ENCODE data around the gene SMIM44.
"Not testable (repeated sequence)": the region's sequence is repeated elsewhere in the genome, so short reads cannot be mapped to it uniquely, and the experiment has no call there.

SMIM44 gene

DNA sequence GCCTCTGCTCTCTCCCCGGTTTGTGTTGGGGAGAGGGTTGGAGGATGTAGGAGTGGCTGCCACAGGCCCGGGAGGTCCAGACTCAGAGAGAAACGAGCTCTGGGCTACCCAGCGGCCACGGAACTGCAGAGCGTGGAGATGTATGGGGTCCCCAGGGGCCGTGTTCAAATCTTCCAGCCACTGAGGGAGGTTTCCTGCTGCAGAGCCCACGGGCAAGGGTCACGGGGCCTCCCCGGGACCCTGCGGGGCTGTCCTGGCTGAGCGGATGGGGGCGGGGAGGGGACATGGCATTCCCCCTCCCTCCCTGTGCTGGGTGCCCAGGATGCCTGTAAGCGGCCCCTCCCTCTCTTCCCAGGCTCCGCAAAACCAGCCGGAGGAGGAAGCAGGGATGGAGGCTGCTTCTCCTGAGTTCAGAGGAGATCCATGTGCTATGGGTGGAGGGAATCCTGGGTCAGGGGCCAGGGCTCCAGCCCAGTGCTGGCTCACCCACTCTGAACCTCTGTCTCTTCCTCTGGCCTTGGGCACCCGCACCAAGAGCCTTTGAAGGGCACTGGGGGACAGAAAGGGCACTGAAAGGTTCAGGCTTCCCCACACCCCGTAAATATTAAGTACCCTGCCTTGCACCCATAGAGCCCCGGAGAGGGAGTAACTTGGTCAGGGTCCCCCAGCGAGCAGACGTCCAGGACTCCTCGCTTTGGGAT, 25.6 kb downstream of the SMIM44 start:
- no peak for DNase-seq (ENCODE audit: low read depth)

DNA sequence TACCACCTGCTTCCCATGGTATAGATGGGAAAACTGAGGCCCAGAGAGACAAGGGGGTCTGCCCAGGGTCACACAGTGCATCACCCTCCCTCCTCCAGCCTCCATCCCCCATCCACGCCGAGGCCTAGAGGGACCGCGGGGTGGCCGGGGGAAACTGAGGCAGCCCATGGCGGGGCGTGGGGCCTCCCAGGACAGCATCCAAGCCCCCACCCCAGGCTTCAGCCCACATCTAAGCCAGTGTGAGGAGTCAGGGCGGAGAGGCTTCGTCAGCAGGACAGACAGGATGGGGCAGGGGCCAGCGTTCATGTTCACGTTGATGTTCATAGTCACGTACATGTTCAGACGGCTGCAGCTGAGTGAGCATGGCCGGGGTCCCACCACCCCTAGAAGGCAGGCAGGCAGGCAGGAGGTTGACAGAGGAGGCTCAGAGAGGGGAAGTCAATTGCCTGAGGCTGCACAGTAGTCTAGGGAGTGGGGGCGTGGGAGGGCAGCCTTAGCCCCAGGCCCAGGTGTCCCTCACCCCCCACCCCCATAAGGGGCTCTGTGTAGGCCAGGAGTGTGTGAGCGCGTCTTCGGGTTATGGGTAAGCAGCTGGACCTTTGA, 26.2 kb downstream of the SMIM44 start:
- DNase-seq (ENCODE audit: low read depth), result no peak

DNA sequence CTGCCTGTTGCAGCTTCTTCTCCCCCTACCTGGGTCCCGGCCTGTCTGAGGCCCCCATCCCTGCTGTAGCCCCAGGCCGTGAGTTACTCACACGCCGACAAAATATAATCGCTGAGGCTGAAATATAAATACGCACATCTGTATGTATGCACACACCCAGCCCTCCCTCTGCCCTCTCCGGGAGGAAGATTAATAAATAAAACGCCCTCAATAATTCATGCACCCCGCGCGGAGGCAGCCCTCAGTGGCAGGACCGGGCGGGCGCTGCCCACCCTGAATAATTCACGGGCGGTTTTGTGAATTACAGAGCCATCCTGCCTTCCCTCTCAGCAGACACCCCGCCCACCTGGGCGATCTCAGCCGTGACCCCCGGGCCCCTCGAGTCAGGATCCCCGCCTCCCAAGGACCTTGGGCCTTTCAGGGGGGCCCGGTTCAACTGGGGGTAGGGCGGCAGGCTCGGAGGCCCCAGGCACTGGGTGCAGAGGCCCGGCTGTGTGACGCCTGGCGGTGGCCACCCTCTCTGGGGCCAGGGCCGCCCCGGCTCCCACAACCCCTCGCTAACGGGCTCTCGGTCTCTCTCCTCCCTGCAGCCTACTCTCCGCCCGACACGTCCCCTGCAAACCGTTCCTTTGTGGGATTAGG, 27.2 kb downstream of the SMIM44 start:
- DNase-seq (ENCODE audit: low read depth), result no peak

DNA sequence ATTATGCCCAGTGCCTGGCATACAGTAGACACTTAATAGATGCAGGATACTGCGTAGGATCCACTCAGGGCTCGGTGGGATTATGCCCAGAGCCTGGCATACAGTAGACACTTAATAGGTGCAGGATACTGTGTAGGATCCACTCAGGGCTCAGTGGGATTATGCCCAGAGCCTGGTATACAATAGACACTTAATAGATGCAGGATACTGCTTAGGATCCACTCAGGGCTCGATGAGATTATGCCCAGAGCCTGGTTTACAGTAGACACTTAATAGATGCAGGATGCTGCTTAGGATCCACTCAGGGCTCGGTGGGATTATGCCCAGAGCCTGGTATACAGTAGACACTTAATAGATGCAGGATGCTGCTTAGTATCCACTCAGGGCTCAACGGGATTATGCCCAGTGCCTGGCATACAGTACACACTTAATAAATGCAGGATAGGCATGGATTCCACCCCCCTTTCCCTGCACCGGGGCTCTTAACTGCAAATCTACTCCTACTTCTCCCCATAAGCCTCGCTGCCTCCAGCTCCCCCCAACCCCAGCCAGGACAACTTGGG, 27.8 kb downstream of the SMIM44 start:
- DNase-seq (ENCODE audit: low read depth), result no peak

DNA sequence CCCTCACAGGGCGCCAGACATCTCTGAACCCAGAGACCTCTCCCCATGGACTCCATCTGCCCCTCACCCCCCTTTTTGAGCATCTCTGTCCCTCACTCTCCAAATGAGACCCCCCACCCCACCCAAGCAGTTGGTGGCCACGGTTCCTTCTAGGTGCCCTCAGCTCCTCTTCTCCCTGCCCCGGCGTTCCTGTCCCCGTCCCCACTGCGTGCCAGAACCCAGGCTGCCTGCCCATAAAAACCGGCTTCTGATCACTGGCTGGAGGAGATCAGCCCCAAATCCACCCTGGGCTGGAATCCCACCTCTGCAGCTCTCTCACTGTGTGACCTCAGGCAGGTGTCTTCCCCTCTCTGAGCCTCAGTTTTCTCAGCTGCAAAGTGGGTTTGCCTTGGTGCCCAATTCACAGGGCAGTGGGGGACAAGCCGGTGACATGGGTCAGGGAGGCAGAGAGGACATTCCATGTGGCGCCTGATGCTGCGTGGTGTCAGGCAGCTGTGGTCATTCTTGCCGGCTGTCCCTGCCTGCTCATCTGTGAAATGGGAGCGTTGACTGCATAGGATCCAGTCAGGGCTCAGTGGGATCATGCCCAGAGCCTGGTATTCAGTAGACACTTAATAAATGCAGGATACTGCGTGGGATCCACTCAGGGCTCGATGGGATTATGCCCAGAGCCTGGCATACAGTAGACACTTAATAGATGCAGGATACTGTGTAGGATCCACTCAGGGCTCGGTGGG, 28.4 kb downstream of the SMIM44 start:
- DNase-seq (ENCODE audit: low read depth), result no peak

DNA sequence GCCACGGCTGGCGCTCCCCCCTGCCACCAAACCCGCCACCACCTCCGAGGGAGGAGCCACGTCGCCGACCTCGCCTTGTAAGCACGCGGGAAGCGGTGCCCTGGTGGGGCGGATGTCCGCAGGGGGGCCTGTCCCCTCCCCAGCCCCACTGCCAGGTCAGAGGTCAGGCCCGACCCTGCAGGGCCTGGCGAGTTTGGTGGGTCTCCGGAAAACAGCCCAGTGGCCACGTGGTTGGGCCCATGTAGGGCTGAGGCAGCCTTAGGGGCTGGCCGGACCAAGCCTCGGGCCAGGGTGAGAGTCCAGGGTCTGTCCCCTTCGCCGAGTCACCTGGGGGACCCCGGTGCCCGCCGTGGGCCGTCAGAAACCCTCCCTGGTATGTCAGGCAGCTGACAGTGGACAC, 29.4 kb downstream of the SMIM44 start:
- DNase-seq (ENCODE audit: low read depth), result no peak

DNA sequence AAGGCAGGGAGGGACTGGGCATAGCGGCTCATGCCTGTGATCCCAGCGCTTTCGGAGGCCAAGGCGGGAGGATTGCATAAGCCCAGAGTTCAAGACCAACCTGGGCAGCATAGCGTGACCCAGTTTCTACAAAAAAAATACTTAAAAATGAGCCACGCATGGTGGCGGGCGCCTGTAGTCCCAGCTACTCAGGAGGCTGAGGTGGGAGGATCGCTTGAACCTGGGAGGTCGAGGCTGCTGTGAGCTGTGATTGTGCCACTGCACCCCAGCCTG, 30.4 kb downstream of the SMIM44 start:
- not testable (repeated sequence) for DNase-seq (ENCODE audit: low read depth)

DNA sequence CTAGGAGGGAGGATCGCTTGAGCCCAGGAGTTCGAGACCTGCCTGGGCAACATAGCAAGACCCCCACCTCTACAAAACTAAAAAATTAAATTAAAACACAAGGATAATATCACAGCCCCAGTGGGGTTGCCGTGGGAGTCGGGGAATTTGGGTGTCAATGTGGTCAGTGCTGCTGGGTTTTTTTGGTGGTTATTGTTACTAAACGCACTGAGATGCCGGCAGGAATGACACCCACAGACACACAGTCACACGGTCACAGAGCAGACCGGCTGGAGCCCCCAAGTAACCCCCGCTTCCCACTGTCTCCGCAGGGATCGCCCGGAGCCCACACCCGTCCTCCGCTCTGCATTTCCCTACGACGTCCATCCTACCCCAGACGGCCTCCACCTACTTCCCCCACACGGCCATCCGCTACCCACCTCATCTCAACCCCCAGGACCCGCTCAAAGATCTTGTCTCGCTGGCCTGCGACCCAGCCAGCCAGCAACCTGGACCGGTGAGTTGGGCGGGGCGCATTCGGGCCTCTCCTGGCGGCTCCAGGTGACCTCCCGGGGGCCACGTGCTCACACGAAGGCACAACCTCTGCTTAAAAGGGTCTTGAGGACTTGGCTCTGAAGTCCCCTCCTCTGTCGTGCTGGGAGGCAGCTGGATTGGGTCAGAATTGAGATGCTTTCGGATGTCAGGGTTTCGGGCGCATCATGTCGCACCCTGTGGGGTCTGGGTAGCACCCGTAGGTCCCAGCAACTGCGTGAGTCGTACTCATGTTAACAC, 30.9 kb downstream of the SMIM44 start:
- no peak for DNase-seq (ENCODE audit: low read depth)

DNA sequence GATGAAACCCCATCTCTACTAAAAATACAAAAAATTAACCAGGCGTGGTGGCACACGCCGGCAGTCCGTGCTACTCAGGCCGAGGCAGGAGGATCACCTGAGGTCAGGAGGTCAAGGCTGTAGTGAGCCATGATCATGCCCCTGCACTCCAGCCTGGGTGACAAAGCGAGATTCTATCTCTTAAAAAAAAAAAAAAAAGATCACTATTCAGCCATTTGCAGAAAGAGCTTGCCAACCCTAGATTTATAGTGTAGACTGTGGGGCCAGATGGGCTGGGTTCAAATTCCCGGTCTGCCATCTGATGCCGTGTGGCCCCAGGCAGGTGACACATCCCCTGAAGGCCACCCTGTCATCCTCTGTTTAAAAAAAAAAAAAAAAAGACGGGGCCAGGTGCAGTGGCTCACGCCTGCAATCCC, 31.8 kb downstream of the SMIM44 start:
- DNase-seq (ENCODE audit: low read depth), result no peak

DNA sequence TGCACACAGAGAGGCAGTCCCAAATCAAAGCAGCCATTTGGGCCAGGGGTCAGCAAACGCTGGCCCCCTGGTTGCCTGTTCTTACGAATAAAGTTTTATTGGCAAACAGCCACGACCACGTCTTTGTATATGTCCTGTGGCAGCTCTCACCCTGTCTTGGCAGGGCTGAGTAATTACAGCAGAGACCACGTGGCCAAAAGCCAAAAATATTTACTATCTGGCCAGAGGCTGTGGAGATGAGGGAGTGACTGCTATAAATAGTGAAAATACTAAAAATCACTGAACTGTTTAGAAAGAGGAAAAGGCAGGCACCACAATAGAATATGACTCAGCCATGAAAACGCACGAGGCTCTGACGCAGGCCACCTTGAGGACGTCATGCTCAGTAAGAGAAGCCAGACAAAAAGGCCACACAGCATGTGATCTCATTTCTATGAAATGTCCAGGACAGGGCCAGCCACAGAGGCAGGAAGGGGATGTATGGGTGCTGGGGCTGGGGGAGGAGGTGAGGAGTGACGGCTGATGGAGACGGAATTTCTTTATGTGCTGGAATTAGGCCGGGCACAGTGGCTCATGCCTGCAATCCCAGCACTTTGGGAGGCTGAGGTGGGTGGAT, 32.3 kb downstream of the SMIM44 start:
- DNase-seq (ENCODE audit: low read depth), result peak; percentile 99

DNA sequence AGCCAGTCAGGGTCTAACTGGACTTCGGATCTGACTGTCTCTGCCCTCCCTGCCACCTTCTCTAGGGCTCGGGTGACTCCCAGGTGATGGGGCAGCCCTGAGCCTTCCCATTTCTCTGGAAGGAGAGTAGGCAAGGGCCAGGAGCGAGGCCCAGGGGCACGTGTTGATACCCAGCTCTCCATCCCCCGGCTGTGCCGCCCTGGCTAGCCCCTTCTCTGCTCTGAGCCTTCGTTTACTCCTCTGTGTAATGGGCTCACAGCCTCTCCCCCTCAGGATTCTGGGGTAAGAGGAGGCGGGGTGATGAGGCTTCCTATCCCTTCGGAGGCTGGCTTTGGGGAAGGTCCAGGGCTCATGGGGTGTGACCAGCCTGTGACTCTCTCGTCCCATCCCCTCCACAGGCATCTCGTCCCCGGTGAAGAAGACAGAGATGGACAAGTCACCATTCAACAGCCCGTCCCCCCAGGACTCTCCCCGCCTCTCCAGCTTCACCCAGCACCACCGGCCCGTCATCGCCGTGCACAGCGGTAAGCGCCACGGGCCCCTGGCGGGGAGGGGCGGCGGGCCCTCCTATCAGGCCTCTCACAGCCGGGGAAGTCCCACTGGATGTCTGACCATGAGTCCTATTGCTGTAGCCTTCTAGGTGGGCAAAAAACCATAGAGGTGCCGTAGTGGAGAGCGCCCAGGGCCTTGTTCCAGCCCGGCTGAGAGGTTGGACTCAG, 34.5 kb downstream of the SMIM44 start:
- DNase-seq (ENCODE audit: low read depth), result no peak

DNA sequence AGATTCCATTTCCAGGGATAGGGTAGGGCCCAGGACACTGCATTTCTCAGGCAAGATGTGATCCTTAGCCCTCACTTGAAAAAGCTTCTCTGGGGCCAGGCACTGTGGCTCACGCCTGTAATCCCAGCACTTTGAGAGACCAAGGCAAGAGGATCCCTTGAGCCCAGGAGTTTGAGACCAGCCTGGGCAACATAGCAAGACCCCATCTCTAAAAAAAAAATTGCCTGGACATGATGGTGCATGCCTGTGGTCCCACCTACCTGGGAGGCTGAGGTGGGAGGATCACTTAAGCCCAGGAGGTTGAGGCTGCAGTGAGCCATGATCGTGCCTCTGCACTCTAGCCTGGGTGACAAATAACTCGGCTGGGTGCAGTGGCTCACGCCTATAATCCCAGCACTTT, 36.6 kb downstream of the SMIM44 start:
- DNase-seq (ENCODE audit: low read depth), result not testable (repeated sequence)

DNA sequence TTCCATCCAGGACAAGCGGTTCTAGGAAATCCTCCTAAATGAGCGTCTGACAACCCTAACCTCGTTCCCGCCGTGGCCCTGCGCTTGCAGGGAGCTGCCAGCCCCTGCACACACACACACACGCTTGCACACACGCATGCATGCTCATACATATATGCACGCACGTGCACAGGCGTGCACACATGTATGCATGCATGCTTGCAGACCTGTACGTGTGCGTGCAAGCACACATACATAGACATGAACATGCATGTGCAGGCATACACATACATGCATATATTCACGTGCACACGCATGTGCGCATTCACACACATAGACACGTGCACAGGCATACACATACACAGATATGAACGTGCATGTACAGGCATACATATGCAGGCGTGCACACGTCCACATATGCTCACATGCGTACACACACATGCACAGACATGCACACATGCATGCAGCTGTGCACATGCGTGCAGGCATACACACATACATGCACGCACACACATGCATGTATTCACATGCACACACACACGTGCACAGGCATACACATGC, 38.5 kb downstream of the SMIM44 start:
- no peak for DNase-seq (ENCODE audit: low read depth)

DNA sequence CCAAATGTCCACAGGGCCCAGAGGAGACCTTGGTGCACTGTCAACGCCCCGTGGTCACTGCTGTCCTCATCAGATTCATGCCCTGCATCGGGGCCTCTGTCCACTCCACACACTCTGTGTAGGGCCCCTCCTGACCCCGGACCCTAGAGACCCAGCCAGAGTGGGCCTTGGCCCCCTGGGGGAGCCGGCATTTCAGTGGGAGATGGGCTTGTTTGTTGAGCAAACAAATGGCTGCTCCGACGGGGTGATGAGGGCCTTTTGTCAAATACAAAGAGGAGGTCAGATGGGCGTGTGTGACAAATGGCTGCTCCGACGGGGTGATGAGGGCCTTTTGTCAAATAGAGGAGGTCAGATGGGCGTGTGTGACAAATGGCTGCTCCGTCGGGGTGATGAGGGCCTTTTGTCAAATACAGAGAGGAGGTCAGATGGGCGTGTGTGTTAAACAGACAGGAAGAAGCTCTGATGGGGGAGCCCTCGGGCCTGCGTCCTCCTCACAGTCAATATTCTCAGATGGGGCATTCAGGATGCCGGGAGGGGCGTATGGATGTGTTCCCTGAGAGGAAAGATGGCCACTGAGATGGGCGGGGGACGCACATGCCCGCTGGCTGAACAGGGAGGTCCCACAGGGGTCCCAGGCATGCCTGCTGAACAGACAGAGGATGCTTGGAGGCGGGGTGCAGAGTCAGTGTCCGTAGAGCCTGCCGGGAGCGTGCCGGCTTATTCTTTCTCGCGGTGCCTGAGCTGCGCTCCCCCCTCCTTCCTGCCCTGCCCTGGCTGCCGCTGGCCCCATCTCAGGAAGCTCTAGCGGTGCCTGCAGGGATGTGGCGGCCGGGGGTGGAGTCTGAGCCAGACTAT, 39.2 kb downstream of the SMIM44 start:
- no peak for DNase-seq (ENCODE audit: low read depth)

DNA sequence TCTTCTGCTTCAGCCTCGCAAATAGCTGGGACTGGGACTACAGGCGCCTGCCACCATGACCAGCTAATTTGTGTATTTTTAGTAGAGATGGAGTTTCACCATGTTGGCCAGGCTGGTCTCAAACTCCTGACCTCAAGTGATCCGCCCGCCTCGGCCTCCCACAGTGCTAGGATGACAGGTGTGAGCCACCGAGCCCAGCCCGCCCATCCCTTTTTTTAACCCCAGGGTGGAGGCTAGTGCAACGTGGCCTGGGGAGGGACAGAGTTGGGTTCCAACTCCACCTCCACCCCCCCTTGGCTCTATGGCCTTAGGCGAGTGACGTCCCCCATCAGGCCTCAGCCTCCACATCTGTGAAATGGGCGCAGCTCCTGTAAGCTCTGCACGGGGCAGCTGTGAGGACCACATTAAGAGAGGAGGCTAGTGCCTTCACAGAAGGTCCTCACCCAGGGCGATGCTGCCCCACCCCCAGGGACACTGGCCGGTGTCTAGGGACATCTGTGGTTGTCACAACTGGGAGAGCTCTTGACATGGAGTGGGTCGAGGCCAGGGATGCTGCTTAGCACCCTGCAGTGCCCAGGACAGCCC, 40.7 kb downstream of the SMIM44 start:
- no peak for DNase-seq (ENCODE audit: low read depth)

DNA sequence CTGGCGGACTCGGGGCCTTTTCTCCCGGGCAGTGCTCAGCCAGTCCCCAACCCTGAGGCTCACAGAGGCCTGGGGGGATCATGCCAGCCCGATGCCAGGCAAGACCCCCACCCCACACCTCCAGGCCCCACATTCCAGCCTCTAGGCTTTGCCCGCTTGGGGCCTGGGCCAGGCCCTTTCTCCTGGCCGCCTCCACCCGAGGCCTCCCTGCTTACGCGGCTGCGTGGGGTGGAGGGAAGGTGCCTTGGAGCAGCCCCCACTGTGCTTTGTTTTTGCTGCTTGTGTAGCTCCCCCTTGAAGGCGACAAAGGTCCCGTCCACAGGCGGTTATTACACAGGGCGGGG, 41.3 kb downstream of the SMIM44 start:
- DNase-seq (ENCODE audit: low read depth), result no peak

DNA sequence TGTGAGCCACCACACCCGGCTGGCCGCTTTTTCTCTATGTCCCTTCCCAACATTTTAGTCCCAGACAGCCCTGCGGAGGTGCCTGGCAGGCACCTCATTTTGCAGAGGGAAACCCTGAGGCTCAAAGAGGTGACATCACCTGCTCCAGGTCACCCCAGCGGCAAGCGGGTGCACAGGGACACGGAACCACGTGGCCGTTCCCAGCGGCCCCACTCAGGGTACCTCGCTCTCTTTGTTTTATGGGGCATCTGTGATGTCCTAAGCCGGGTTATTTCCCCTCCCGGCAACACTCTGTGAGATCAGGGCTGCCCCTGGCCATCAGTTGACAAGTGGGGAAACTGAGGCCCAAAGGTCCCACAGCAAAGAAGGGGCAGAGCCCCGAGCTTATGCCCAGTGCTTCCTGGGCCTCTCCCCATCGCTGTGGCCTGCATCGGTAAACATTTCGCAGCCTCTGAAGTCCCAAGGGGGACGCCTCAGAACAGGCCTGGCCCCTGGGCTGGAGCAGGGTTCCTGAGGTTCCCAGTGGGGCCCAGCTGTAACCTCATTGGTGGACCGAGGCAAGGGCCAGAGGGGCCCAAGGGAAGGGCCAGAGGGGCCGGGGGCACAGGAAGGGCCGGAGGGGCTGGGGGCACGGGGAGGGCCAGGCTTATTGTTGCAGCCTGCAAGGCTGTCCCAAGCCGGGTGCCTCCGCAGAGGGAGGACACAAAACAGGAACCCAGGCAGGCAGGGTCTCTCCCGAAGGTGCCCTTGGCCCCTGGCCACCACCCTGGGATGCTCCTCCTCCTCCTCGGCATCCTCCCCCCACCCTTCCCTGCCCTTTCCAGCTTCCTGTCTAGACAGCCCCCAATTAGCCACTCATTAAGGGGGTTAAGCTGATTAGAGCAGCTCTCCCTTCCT, 41.9 kb downstream of the SMIM44 start:
- DNase-seq (ENCODE audit: low read depth), result no peak

DNA sequence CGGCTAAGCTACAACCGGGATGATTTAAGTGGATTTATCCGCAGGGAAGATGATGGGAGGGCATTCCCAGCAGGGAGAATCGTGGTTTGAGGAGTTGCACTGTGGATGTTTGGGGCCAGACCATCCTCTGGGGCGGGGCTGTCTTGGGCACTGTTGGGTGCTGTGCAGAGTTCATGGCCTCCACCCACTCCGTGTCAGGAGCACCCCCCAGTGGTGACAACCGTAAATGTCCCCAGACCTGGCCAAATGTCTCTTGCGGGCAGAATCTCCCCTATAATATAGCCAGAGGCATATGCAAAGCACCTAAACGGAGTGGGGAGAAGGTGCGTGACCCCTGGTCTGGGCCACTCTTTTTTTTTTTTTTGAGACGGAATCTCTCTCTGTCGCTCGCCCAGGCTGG, 43.2 kb downstream of the SMIM44 start:
- no peak for DNase-seq (ENCODE audit: low read depth)
